PC-3 (cell line): ENCODE data around the gene RCAN2. TPM values are rescaled to one million over a fixed set of nuclear protein-coding genes. Genes with fewer than 3 reads are reported as not detected.

Experiments
- ATAC-seq: fragments of 200-7000 bp; cut with Tn5 transposase; 2 replicates; pipeline ENCODE4 v1.9.1; 2020; ENCODE audit warnings: mild to moderate bottlenecking, moderate library complexity
- BruUV-seq: library from RNA; stranded (reverse); fragments of 400-500 nt; replicated peaks from 2 replicates; lab custom pipeline; 2021; lab: Mats Ljungman, UMichigan
- CTCF ChIA-PET: fragments of 300-600 bp; sonication (Branson Sonifier 250); formaldehyde crosslinking; loops from one replicate; lab custom pipeline; 2022; ENCODE audit warnings: antibody characterized with exemption; lab: Charles Lee
- POLR2A ChIA-PET: fragments of 300-600 bp; sonication (Branson Sonifier 250); formaldehyde crosslinking; loops from one replicate; lab custom pipeline; 2022; ENCODE audit warnings: antibody characterized with exemption; ENCODE audit not compliant: unreplicated experiment; lab: Charles Lee
- DNase-seq: peaks from one replicate; pipeline ENCODE4 v3.0.0-alpha.2; 2015
- H2AFZ ChIP-seq: fragments of 300-600 bp; sonication (generic); 2 replicates; pipeline ENCODE4 v1.6.0; 2016; ENCODE audit warnings: antibody characterized with exemption, low read length
- H3F3A ChIP-seq: fragments of 300-600 bp; sonication (generic); one replicate; pipeline ENCODE4 v1.6.0; 2017; ENCODE audit warnings: antibody characterized with exemption, low read length, control low read depth, mild to moderate bottlenecking; ENCODE audit not compliant: unreplicated experiment
- H3K27ac ChIP-seq: fragments of 300-600 bp; sonication (generic); 2 replicates; pipeline ENCODE4 v1.5.1; 2016; ENCODE audit warnings: mild to moderate bottlenecking, low read length
- H3K27me3 ChIP-seq: fragments of 300-600 bp; sonication (generic); 2 replicates; pipeline ENCODE4 v1.6.1; 2016; ENCODE audit warnings: low read length, mixed read lengths
- H3K36me3 ChIP-seq: fragments of 300-600 bp; sonication (generic); 2 replicates; pipeline ENCODE4 v1.6.1; 2016; ENCODE audit warnings: low read depth, mixed run types, low read length, mixed read lengths
- H3K4me1 ChIP-seq: fragments of 300-600 bp; sonication (generic); 2 replicates; pipeline ENCODE4 v1.5.1; 2016; ENCODE audit warnings: low read length; ENCODE audit not compliant: insufficient read depth
- H3K4me2 ChIP-seq: fragments of 300-600 bp; sonication (generic); 2 replicates; pipeline ENCODE4 v1.6.0; 2016; ENCODE audit warnings: low read length
- H3K4me3 ChIP-seq: fragments of 300-600 bp; sonication (generic); 2 replicates; pipeline ENCODE4 v1.5.1; 2016; ENCODE audit warnings: mild to moderate bottlenecking, low read length, mixed read lengths
- H3K79me2 ChIP-seq: fragments of 300-600 bp; sonication (generic); 2 replicates; pipeline ENCODE4 v1.6.1; 2017; ENCODE audit warnings: low read length, mixed read lengths
- H3K9ac ChIP-seq: fragments of 300-600 bp; sonication (generic); 2 replicates; pipeline ENCODE4 v1.6.0; 2016; ENCODE audit warnings: mild to moderate bottlenecking, low read length
- H3K9me2 ChIP-seq: fragments of 300-600 bp; sonication (generic); replicated peaks from 2 replicates; pipeline ENCODE4 v1.6.1; 2016; ENCODE audit warnings: mixed run types, low read length, mixed read lengths
- H3K9me3 ChIP-seq: fragments of 300-600 bp; sonication (generic); 2 replicates; pipeline ENCODE4 v1.6.1; 2016; ENCODE audit warnings: low read length, mixed read lengths
- H4K20me1 ChIP-seq: fragments of 300-600 bp; sonication (generic); 2 replicates; pipeline ENCODE4 v1.6.1; 2016; ENCODE audit warnings: low read length, mixed read lengths
- EZH2 ChIP-seq: fragments of 300-600 bp; sonication (generic); IDR thresholded peaks from one replicate; pipeline ENCODE4 v1.6.1; 2017; ENCODE audit warnings: antibody characterized with exemption, mild to moderate bottlenecking, low read length; ENCODE audit not compliant: unreplicated experiment
- EZH2phosphoT487 ChIP-seq: fragments of 300-600 bp; sonication (generic); IDR thresholded peaks from 2 replicates; pipeline ENCODE4 v1.6.1; 2018; ENCODE audit warnings: mild to moderate bottlenecking, antibody characterized with exemption, low read length, borderline replicate concordance
- intact Hi-C: fragments of 100-400 bp; cut with micrococcal nuclease; formaldehyde crosslinking; loops from 2 replicates; pipeline ENCODE4 v1.9.0; 2023
- total RNA-seq: library from RNA; depleted of rRNA; stranded (reverse); fragments of >200 nt; gene quantifications from 2 replicates; pipeline ENCODE4 v1.2.3, GENCODE V29; 2014
- TF ChIP-seq, protein P1 (sequence below): fragments of 300-600 bp; sonication (generic); conservative IDR thresholded peaks from 2 replicates; pipeline ENCODE4 v1.5.1; 2017; ENCODE audit warnings: antibody characterized with exemption, low read depth, mild to moderate bottlenecking, low read length

Gene RCAN2
- total RNA-seq, 1 experiment from 2014 or later = not detected

DNA sequence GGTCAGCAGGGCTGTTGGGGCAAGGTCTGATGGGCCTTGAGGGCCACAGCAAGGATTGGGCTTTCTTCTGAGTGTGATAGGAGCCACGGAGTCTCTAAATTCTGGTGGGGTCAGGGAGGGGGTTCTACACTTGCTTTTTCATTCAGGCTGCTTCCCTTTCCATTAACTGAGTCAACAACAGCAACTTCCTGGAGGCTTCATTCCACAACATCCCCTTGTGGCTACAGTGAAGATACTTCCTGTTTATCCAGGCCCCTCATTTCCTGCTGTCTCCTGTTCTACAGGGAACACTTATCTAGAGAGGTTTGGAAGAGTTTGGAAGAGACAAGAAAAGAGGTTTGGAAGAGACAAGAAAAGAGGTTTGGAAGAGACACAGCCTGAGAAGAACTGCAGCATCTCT, 175.7 kb downstream of the RCAN2 start:
- Histone ChIP-seq H3K36me3 (no peaks in the 10 kb centered on the region), H3K9me2 (no peaks in the 10 kb centered on the region), H4K20me1 (no peaks in the 10 kb centered on the region), H2AFZ (no peak overlapping the region), H3K79me2 (no peaks in the 10 kb centered on the region), H3K4me2 (no peak overlapping the region), H3K9me3 (no peaks in the 10 kb centered on the region), H3K27me3 (peaks cover 62% of the 10 kb centered on the region), H3F3A (no peaks in the 10 kb centered on the region), H3K4me1 (no peaks in the 10 kb centered on the region), H3K9ac (no peak overlapping the region), H3K4me3 (no peak overlapping the region), H3K27ac (no peak overlapping the region)
- DNase-seq (no peak), ATAC-seq (no peak)
- intact Hi-C loops = no loop called here
- ChIA-PET CTCF (no interaction called here), POLR2A (no interaction called here)
- BruUV-seq = no TSS peak
- no peak for TF ChIP-seq EZH2phosphoT487
- TF ChIP-seq EZH2 = no peak
- TF ChIP-seq, protein P1, sequence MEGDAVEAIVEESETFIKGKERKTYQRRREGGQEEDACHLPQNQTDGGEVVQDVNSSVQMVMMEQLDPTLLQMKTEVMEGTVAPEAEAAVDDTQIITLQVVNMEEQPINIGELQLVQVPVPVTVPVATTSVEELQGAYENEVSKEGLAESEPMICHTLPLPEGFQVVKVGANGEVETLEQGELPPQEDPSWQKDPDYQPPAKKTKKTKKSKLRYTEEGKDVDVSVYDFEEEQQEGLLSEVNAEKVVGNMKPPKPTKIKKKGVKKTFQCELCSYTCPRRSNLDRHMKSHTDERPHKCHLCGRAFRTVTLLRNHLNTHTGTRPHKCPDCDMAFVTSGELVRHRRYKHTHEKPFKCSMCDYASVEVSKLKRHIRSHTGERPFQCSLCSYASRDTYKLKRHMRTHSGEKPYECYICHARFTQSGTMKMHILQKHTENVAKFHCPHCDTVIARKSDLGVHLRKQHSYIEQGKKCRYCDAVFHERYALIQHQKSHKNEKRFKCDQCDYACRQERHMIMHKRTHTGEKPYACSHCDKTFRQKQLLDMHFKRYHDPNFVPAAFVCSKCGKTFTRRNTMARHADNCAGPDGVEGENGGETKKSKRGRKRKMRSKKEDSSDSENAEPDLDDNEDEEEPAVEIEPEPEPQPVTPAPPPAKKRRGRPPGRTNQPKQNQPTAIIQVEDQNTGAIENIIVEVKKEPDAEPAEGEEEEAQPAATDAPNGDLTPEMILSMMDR = no peak

DNA sequence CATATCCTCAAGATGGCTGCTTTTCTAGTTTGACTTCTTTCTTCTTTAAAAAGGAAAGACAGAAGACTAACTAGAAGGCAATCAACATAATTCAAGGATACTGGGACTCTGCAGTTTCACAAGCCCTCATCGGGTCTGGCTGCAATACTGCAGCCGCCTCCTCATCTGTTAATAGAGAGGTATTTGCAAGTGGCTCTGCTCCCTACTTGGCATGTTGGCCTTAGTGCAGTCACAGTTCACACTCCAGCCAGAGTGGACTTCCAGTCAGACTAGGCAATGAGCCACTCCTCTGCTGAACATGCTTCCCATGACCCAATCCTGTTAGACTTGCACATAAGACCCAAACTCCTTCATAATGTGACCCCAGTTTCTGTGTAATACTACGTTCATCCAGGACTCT, 178.6 kb downstream of the RCAN2 start:
- Histone ChIP-seq H3K9me3 (no peaks in the 10 kb centered on the region), H3K9me2 (no peaks in the 10 kb centered on the region), H3K4me1 (no peaks in the 10 kb centered on the region), H3K27ac (no peak overlapping the region), H3K9ac (no peak overlapping the region), H2AFZ (no peak overlapping the region), H3F3A (no peaks in the 10 kb centered on the region), H3K36me3 (no peaks in the 10 kb centered on the region), H3K4me3 (no peak overlapping the region), H3K79me2 (no peaks in the 10 kb centered on the region), H3K4me2 (no peak overlapping the region), H4K20me1 (no peaks in the 10 kb centered on the region), H3K27me3 (peaks cover 49% of the 10 kb centered on the region)
- intact Hi-C loops = no loop called here
- CTCF ChIA-PET = no interaction called here
- DNase-seq (no peak), ATAC-seq (no peak)
- BruUV-seq = no TSS peak
- TF ChIP-seq, protein P1 = no peak
- TF ChIP-seq EZH2 = no peak
- no peak for TF ChIP-seq EZH2phosphoT487
- POLR2A ChIA-PET = no interaction called here

DNA sequence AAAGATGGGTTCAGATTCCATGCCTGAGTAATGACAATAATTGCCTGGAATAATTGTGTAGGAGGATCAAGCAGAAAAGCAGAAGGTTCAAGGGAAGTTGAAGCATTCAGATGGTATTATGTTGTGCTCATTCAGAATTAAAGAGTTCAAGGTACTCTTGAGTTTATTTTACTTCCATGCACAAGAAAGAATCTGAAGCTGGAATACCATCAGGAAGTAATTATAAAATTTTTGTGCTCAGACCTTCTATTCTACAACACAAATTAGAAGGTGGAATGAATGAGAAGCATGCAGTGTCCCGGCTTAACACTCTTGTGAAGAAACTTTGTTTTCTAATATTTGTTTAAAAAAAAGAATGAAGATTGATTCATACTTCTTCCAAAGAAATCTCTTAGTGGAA, 181.1 kb downstream of the RCAN2 start:
- no TSS peak for BruUV-seq
- ChIA-PET POLR2A (no interaction called here), CTCF (no interaction called here)
- Histone ChIP-seq H3K4me3 (no peak overlapping the region), H3K79me2 (no peaks in the 10 kb centered on the region), H3K36me3 (no peaks in the 10 kb centered on the region), H3K4me1 (0 out of 2 replicates have a peak, but pooled peaks cover 4% of the 10 kb centered on the region), H3K4me2 (no peak overlapping the region), H3K27ac (no peak overlapping the region), H3K9me2 (no peaks in the 10 kb centered on the region), H3K27me3 (peaks cover 44% of the 10 kb centered on the region), H3K9me3 (no peaks in the 10 kb centered on the region), H3F3A (no peaks in the 10 kb centered on the region), H4K20me1 (no peaks in the 10 kb centered on the region), H2AFZ (no peak overlapping the region), H3K9ac (no peak overlapping the region)
- DNase-seq (no peak), ATAC-seq (no peak)
- intact Hi-C loops = no loop called here
- TF ChIP-seq EZH2 = no peak
- TF ChIP-seq, protein P1 = no peak
